ENCODE data around the gene KAT2A. TPM values are rescaled to one million over a fixed set of nuclear protein-coding genes. Genes with fewer than 3 reads are reported as not detected.
A peak's percentile ranks its signal among the peaks of the same experiment; 100 is the strongest.

The KAT2A gene
- total and polyA plus RNA-seq, 4 donors: 19.3 to 120 (median 66.7) TPM

- WGBS (ENCODE audit: insufficient coverage): 91% methylated on average over 30 of the region's 30 CpGs
- Histone ChIP-seq H3K4me1 (ENCODE audit: control insufficient read depth, insufficient read depth, low read length) (peaks cover 34% of the 10 kb centered on the region), H3K9me3 (ENCODE audit: control insufficient read depth, insufficient read depth, low read length) (no peaks in the 10 kb centered on the region), H3K27me3 (ENCODE audit: control insufficient read depth, insufficient read depth, low read length) (no peaks in the 10 kb centered on the region), H3K27ac (ENCODE audit: low read depth, low read length) (no peak overlapping the region), H3K4me3 (ENCODE audit: low read depth, low read length) (no peak overlapping the region), H3K36me3 (ENCODE audit: control insufficient read depth, insufficient read depth, low read length) (peaks cover 75% of the 10 kb centered on the region)
- no peak for DNase-seq (ENCODE audit: low read depth in 4 of 6, low spot score in 6 of 6)
These were observed 3.6 kb downstream of the KAT2A start for GRCh38 chr17:42117397-42118125.

DNA sequence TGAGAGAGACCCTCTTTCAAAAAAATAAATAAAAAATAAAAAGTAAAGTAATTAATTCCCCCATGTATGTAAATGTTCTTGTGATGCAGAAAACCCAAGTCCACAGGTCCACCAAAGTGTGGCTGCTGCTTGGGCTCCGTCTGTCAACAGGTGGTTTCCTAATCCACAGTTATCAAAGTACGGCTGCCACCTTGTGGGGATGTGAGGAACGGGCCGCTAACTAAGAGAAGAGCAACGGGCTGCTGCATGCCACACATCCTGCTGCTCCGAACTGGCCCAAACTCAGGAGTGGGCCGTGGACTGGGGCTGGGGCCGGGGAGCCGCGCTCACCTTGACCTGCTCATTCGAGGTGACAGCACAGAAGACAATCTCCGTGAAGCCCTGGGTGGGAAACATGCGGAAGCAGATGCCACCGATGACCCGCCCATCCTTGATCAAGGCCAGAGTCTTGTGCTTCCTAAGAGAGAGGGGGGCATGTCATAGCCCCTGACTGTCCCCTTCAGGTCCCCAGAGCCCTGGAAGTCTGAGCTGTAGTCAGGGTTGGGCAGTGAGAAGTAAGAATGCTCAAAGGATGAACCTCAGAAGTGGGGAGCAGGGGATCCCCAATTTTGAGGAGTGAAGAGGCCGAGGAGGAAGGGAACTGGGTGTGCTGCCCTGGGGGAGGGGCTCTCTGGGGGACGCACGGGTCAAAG, 4.3 kb downstream of the KAT2A start:
- WGBS (ENCODE audit: insufficient coverage): 43% methylated on average over 16 of the region's 18 CpGs
- Histone ChIP-seq H3K27ac (ENCODE audit: low read depth, low read length) (no peak overlapping the region), H3K36me3 (ENCODE audit: control insufficient read depth, insufficient read depth, low read length) (peaks cover 69% of the 10 kb centered on the region)

GRCh38 chr17:42114118-42114517, 7.0 kb downstream of the KAT2A start:
- H3K4me3 ChIP-seq (ENCODE audit: low read depth, low read length): no peak overlapping the region
- H3K9me3 ChIP-seq (ENCODE audit: control insufficient read depth, insufficient read depth, low read length): no peaks in the 10 kb centered on the region
- peaks cover 21% of the 10 kb centered on the region for H3K4me1 ChIP-seq (ENCODE audit: control insufficient read depth, insufficient read depth, low read length)
- no peak for DNase-seq (ENCODE audit: low read depth in 4 of 6, low spot score in 6 of 6)
- H3K36me3 ChIP-seq (ENCODE audit: control insufficient read depth, insufficient read depth, low read length): peaks cover 64% of the 10 kb centered on the region
- no peaks in the 10 kb centered on the region for H3K27me3 ChIP-seq (ENCODE audit: control insufficient read depth, insufficient read depth, low read length)
- no peak overlapping the region for H3K27ac ChIP-seq (ENCODE audit: low read depth, low read length)
- 92% methylated on average over 5 of the region's 9 CpGs for WGBS (ENCODE audit: insufficient coverage)

More for the DNA sequence above, 4.3 kb downstream of the KAT2A start:
- H3K27me3 ChIP-seq (ENCODE audit: control insufficient read depth, insufficient read depth, low read length): no peaks in the 10 kb centered on the region
- peak in 4 of 6 donors; percentile 67 to 95 (median 87) for DNase-seq (ENCODE audit: low read depth in 4 of 6, low spot score in 6 of 6)
- no peaks in the 10 kb centered on the region for H3K9me3 ChIP-seq (ENCODE audit: control insufficient read depth, insufficient read depth, low read length)
- H3K4me3 ChIP-seq (ENCODE audit: low read depth, low read length): no peak overlapping the region
- peaks cover 33% of the 10 kb centered on the region for H3K4me1 ChIP-seq (ENCODE audit: control insufficient read depth, insufficient read depth, low read length)

DNA sequence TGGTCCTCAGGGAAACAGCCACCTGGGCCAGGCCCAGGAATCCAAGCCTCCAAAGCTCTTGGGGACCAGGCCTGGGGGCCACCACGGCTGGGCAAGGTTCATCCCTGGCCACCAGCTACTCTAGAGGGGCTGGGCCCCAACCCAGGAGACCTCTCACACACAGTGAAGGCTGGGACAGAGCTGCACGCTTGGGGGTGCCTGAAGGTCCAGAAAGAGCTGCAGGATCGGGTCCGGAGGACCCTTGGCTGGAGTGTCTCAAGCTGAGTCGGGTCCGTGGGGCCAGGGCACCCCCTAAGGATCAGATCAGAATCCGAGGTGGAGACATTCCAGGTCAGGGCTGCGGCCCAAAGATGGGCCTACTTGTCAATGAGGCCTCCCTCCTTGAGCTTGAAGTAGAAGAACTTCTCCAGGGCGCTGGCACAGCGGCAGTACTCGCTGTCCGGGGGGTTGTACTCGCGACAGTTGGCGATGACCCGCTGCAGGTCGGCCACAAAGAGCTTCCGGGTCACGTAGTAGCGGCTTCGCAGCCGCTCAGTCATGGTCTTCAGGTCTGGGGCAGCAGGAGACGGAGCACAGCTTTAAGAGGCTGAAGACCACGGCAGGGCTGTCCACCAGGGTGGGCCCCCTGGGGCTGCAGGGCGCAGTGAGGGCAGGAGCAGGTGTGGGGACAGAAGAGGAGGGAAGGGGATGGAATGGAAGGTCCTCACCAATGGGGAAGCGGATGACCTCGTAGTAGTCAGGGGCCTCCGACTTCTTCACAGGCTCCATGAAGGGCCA, 7.7 kb downstream of the KAT2A start:
- Histone ChIP-seq H3K9me3 (ENCODE audit: control insufficient read depth, insufficient read depth, low read length) (no peaks in the 10 kb centered on the region), H3K4me1 (ENCODE audit: control insufficient read depth, insufficient read depth, low read length) (peaks cover 21% of the 10 kb centered on the region), H3K4me3 (ENCODE audit: low read depth, low read length) (no peak overlapping the region), H3K36me3 (ENCODE audit: control insufficient read depth, insufficient read depth, low read length) (peaks cover 58% of the 10 kb centered on the region), H3K27ac (ENCODE audit: low read depth, low read length) (no peak overlapping the region), H3K27me3 (ENCODE audit: control insufficient read depth, insufficient read depth, low read length) (no peaks in the 10 kb centered on the region)
- WGBS (ENCODE audit: insufficient coverage): 88% methylated on average over 25 of the region's 28 CpGs
- DNase-seq (ENCODE audit: low read depth in 4 of 6, low spot score in 6 of 6): no peak

GRCh38 chr17:42112552-42113176, 8.5 kb downstream of the KAT2A start, which contains the start of gene DHX58:
Gene DHX58, minus strand, starts transcription at chr17:42112714. Its CDS starts 822 bp downstream, at chr17:42111892.
- peak within 1 kb of the TSS; percentile 33 for H3K4me3 ChIP-seq (ENCODE audit: low read depth, low read length)
- peak within 1 kb of the TSS; percentile 81 for H3K27ac ChIP-seq (ENCODE audit: low read depth, low read length)
- no peaks in the 10 kb centered on the region for H3K9me3 ChIP-seq (ENCODE audit: control insufficient read depth, insufficient read depth, low read length)
- H3K4me1 ChIP-seq (ENCODE audit: control insufficient read depth, insufficient read depth, low read length): peaks cover 27% of the 10 kb centered on the region
- 48% methylated on average over 6 of the region's 10 CpGs for WGBS (ENCODE audit: insufficient coverage)
- DNase-seq (ENCODE audit: low read depth in 4 of 6, low spot score in 6 of 6): peak in 2 of 6 donors; percentile 23 to 76
- peaks cover 50% of the 10 kb centered on the region for H3K36me3 ChIP-seq (ENCODE audit: control insufficient read depth, insufficient read depth, low read length)
- no peaks in the 10 kb centered on the region for H3K27me3 ChIP-seq (ENCODE audit: control insufficient read depth, insufficient read depth, low read length)

- Histone ChIP-seq H3K9me3 (ENCODE audit: control insufficient read depth, insufficient read depth, low read length) (no peaks in the 10 kb centered on the region), H3K27ac (ENCODE audit: low read depth, low read length) (peak overlapping the region; percentile 81), H3K4me1 (ENCODE audit: control insufficient read depth, insufficient read depth, low read length) (peaks cover 29% of the 10 kb centered on the region), H3K36me3 (ENCODE audit: control insufficient read depth, insufficient read depth, low read length) (peaks cover 43% of the 10 kb centered on the region), H3K27me3 (ENCODE audit: control insufficient read depth, insufficient read depth, low read length) (peaks cover 1% of the 10 kb centered on the region), H3K4me3 (ENCODE audit: low read depth, low read length) (peak overlapping the region; percentile 33)
- WGBS (ENCODE audit: insufficient coverage): 77% methylated on average over 9 of the region's 12 CpGs
- DNase-seq (ENCODE audit: low read depth in 4 of 6, low spot score in 6 of 6): no peak
These were observed 9.2 kb downstream of the KAT2A start for GRCh38 chr17:42111871-42112551.

DNA sequence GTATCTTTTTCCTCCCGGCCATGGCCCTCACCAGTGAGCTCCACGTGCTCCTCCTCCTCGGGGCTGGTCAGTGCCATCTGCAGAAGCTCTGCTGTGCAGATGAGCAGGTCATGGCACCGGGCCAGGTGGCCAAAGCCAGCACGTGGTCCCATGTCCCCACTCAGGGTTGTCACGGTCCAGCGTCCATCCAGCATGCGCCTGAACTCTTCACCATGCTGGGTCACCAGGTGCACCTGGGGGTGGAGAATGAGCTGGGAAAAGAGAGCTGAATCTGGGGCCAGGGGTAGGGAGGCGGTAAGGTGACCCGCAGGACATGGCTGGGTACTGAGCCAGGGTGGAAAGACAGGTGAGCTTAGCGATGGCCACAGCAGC, 9.9 kb downstream of the KAT2A start:
- Histone ChIP-seq H3K36me3 (ENCODE audit: control insufficient read depth, insufficient read depth, low read length) (peaks cover 36% of the 10 kb centered on the region), H3K9me3 (ENCODE audit: control insufficient read depth, insufficient read depth, low read length) (no peaks in the 10 kb centered on the region), H3K27me3 (ENCODE audit: control insufficient read depth, insufficient read depth, low read length) (peaks cover 2% of the 10 kb centered on the region), H3K4me3 (ENCODE audit: low read depth, low read length) (no peak overlapping the region), H3K27ac (ENCODE audit: low read depth, low read length) (peak overlapping the region; percentile 81), H3K4me1 (ENCODE audit: control insufficient read depth, insufficient read depth, low read length) (peaks cover 26% of the 10 kb centered on the region)
- DNase-seq (ENCODE audit: low read depth in 4 of 6, low spot score in 6 of 6): no peak
- WGBS (ENCODE audit: insufficient coverage): 88% methylated on average over 9 of the region's 11 CpGs

DNA sequence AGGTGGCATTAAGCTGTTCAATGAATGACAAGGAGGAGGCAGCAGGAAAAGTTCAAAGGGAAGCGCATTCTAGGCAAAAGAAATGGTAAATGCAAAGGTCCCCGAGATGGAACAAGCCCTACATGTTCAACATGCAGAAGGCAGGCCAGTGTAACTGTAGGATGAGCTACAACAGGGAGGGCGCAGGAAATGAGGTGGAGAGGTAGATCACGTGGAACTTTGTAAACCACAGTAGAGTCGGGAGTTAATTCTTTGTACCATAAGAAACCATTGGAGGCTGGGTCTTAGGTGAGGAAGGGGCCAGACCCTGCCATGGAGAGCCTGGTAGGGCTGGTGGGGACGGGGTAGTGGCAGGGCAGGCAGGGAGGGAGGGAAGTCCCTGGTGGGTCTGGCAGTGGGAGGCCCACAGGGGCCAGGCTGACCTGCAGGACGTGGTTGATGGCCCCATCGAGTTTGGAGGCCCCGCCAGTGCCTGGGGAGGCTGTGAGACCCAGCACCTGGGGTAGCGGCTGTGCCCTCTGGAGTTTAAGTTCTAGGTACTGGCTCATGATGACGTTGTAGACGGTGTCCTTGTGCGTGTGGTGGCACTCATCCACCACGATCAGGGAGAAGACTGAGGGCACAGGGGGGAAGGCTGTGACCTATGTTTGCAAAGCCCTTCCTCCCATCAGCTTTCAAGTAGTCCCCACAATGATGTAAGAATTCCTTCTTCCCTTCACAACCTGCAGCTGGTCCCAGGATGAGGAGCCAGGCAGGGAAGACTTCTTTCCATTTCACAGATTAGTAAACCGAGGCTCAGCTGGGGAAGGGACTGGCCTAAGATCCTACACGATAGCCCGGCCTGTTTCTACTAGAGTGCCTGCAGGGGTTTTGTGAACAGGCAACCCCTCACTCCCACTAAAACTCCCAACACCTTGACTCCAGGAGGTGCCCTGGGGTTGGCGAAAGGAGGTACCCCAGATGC, 10.6 kb downstream of the KAT2A start:
- WGBS (ENCODE audit: insufficient coverage): 87% methylated on average over 14 of the region's 18 CpGs
- Histone ChIP-seq H3K9me3 (ENCODE audit: control insufficient read depth, insufficient read depth, low read length) (no peaks in the 10 kb centered on the region), H3K36me3 (ENCODE audit: control insufficient read depth, insufficient read depth, low read length) (peaks cover 30% of the 10 kb centered on the region), H3K4me1 (ENCODE audit: control insufficient read depth, insufficient read depth, low read length) (peaks cover 26% of the 10 kb centered on the region), H3K4me3 (ENCODE audit: low read depth, low read length) (no peak overlapping the region), H3K27ac (ENCODE audit: low read depth, low read length) (no peak overlapping the region), H3K27me3 (ENCODE audit: control insufficient read depth, insufficient read depth, low read length) (peaks cover 2% of the 10 kb centered on the region)
- no peak for DNase-seq (ENCODE audit: low read depth in 4 of 6, low spot score in 6 of 6)

All from spinal cord (tissue), 10 donors.